Mucosa of descending colon (tissue), 3 donors: Measurements from ENCODE around the gene ADGRG1. TPM values are rescaled to one million over a fixed set of nuclear protein-coding genes. Genes with fewer than 3 reads are reported as not detected.

Experiments used
- ATAC-seq: fragments of 200-7000 bp; cut with Tn5 transposase; one replicate; pipeline ENCODE4 v1.9.1; 2020; ENCODE audit warnings: mild to moderate bottlenecking, moderate library complexity
- DNase-seq, 3 donors: peaks; one replicate each; pipeline ENCODE4 v3.0.0-alpha.2; 2020
- H3K36me3 ChIP-seq: fragments of 200-600 bp; one replicate; pipeline ENCODE4 v1.8.0; 2021; ENCODE audit warnings: low read depth, mild to moderate bottlenecking
- H3K4me1 ChIP-seq: fragments of 200-600 bp; one replicate; pipeline ENCODE4 v1.8.0; 2021; ENCODE audit warnings: low read depth, mild to moderate bottlenecking
- H3K4me3 ChIP-seq: fragments of 200-600 bp; one replicate; pipeline ENCODE4 v1.8.0; 2021; ENCODE audit warnings: mild to moderate bottlenecking
- H3K9me3 ChIP-seq: fragments of 200-600 bp; one replicate; pipeline ENCODE4 v1.8.0; 2021; ENCODE audit warnings: mild to moderate bottlenecking
- intact Hi-C, 2 donors: fragments of 100-400 bp; cut with DNase I in 1 of 2; cut with micrococcal nuclease in 1 of 2; formaldehyde crosslinking; loops; one replicate each; pipeline versions ENCODE4 v1.11.0 to v1.11.1; 2022; cut with DNase I, micrococcal nuclease
- total RNA-seq, 3 donors: library from RNA; stranded (reverse); fragmentation: NEBNext Ultra II Directional in 2 of 3; extraction: Animal tissue kit (Norgen Biotek cat#: 25700) in 2 of 3; gene quantifications; one replicate each; pipeline versions ENCODE4 v1.2.1 to v1.2.4, GENCODE V29; 2021 to 2023
- TF ChIP-seq, protein P1 (sequence below): fragments of 200-600 bp; IDR thresholded peaks from one replicate; pipeline ENCODE4 v1.8.0; 2022; ENCODE audit warnings: antibody characterized with exemption, mild to moderate bottlenecking
- donor health status: DM: no; HTN: no; CAD: no; lungs with moderate emphysema.
- donor health status: DM: no; HTN: no; CAD: no.
- donor health status: DM: no; HTN: yes; CAD: no.

ADGRG1 gene
- total RNA-seq, 3 donors from 2014 or later, result 37.0 to 104 (median 98.4) TPM

DNA sequence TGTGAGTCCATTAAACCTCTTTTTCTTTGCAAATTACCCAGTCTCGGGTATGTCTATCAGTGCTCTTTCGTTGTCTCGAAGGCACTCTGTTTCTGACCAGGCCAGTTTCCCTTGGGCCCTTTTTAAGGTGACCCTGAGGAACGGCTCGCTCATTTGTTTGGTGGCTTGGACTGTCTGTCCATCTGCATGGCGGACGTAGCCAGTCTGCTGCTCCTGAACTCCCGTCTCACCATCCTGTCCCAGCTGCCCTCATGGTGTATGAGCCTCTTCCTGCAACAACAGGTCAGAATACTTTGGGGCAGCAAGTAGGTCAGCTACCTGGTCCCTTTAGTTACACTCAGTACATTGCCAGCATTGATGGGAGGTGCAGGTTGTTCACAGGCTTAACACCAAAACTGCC lies 85.2 kb downstream of the ADGRG1 start:
- ATAC-seq (no peak), DNase-seq (no peak)
- TF ChIP-seq, protein P1, sequence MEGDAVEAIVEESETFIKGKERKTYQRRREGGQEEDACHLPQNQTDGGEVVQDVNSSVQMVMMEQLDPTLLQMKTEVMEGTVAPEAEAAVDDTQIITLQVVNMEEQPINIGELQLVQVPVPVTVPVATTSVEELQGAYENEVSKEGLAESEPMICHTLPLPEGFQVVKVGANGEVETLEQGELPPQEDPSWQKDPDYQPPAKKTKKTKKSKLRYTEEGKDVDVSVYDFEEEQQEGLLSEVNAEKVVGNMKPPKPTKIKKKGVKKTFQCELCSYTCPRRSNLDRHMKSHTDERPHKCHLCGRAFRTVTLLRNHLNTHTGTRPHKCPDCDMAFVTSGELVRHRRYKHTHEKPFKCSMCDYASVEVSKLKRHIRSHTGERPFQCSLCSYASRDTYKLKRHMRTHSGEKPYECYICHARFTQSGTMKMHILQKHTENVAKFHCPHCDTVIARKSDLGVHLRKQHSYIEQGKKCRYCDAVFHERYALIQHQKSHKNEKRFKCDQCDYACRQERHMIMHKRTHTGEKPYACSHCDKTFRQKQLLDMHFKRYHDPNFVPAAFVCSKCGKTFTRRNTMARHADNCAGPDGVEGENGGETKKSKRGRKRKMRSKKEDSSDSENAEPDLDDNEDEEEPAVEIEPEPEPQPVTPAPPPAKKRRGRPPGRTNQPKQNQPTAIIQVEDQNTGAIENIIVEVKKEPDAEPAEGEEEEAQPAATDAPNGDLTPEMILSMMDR, result no peak
- H3K36me3 ChIP-seq, result no peaks in the 10 kb centered on the region
- no peaks in the 10 kb centered on the region for H3K9me3 ChIP-seq
- intact Hi-C loops, result no loop called here
- no peak overlapping the region for H3K4me3 ChIP-seq
- H3K4me1 ChIP-seq, result no peaks in the 10 kb centered on the region

DNA sequence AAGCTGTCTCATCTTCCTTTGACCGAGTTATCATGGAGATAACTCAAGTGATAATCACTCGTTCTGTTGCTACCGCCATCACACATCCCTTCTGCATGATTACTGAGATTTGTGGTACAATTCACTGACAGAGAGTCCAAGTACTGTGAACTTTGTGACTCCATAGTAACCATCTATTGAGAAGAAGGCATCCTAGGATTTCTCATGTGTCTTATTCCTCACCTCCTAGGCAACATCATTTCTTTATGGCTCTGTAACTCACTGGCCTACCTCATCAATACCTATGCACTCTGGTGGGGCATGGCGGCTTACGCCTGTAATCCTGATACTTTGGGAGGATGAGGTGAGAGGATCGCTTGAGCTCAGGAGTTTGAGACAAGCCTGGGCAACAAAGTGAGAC lies 85.6 kb downstream of the ADGRG1 start:
- H3K36me3 ChIP-seq, result no peaks in the 10 kb centered on the region
- no peaks in the 10 kb centered on the region for H3K4me1 ChIP-seq
- intact Hi-C loops, result no loop called here
- TF ChIP-seq, protein P1, result no peak
- no peak for DNase-seq
- H3K4me3 ChIP-seq, result no peak overlapping the region
- no peak for ATAC-seq
- no peaks in the 10 kb centered on the region for H3K9me3 ChIP-seq

Other genes with a start within 250 kb of the ADGRG1 start
- not detected for gene CCL17, start 223.9 kb upstream of the ADGRG1 start, total RNA-seq
- 10 to 100 TPM; 43.2 to 63.7 (median 53.8) TPM for gene CIAPIN1, start 181.2 kb upstream of the ADGRG1 start, total RNA-seq
- 100 to 1,000 TPM in 2 of 3 donors, 10 to 100 TPM in 1; 98.0 to 147 (median 109) TPM for gene COQ9, start 181.2 kb upstream of the ADGRG1 start, total RNA-seq
- 10 to 100 TPM; 50.0 to 51.3 (median 51.0) TPM for gene POLR2C, start 166.0 kb upstream of the ADGRG1 start, total RNA-seq
- gene DOK4, start 142.1 kb upstream of the ADGRG1 start, total RNA-seq, result 100 to 1,000 TPM in 2 of 3 donors, 10 to 100 TPM in 1; 68.4 to 143 (median 101) TPM
- gene CCDC102A, start 92.1 kb upstream of the ADGRG1 start, total RNA-seq, result 10 to 100 TPM in 1 of 3 donors, 1 to 10 TPM in 2; 1.2 to 16.2 (median 2.5) TPM
- 1 to 10 TPM in 2 of 3 donors, under 1 TPM in 1; 0.51 to 1.6 (median 1.1) TPM for gene ADGRG5, start 86.0 kb upstream of the ADGRG1 start, total RNA-seq
- 1 to 10 TPM in 2 of 3 donors, under 1 TPM in 1; 0.84 to 3.4 (median 1.8) TPM for gene ADGRG3, start 39.7 kb downstream of the ADGRG1 start, total RNA-seq
- gene DRC7, start 66.2 kb downstream of the ADGRG1 start, total RNA-seq, result not detected
- gene KATNB1, start 107.1 kb downstream of the ADGRG1 start, total RNA-seq, result 10 to 100 TPM; 12.8 to 21.1 (median 17.9) TPM
- 10 to 100 TPM in 1 of 3 donors, 1 to 10 TPM in 2; 3.7 to 17.2 (median 8.3) TPM for gene KIFC3, start 173.9 kb downstream of the ADGRG1 start, total RNA-seq